Measurements from ENCODE around the gene BMP2K. TPM values are rescaled to one million over a fixed set of nuclear protein-coding genes. Genes with fewer than 3 reads are reported as not detected.
A peak's percentile ranks its signal among the peaks of the same experiment; 100 is the strongest.

The BMP2K gene
- polyA plus RNA-seq, 2 of the 4 experiments (the other 2 are of a cell fraction), result 9.9 to 19.7 TPM

DNA sequence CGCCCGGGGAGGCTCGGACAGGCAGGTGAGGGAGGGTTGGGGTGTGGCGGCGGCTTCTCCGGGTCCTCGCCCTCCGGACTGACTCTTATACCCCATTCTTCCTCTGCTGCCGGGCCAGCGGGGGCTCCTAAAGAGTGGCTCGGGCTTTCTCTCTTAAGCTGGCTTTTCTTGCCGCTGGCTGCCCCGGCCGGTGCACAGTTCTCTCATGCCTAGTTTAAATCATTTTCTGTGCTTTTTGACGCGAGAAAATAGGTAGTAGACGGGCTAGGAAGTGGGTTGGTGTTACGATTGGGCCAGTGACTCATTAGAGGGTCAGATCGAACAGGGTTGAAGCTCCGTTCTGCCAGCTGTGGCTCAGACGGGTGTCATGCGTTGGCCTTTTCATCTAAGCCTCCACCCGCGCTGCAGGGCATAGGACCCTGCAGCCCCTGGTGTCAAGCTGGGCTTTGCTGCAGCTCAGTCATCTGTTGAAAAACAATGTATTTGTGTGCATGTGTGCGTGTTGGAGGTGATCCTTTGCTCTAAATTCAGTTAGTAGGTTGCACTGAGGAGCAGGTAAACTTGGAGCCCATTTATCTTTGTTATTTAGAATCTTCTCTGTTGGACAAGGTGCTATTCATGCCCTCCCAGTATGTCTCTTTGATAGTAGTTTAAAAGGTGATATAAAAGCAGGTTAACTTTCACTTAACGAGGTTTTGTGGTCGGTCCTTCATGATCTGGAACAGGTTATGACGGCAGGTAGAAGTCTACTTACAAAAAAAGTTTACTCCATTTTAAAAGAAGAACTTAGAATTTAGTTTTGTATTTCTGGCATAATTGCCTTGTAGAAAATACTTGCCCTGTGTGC is 802 bp downstream of the BMP2K start (continued):
- TF ChIP-seq HOXB13 (CRISPR knock-in tag; IDR thresholded peaks at IDR 0.05; ENCODE audit: low read depth) (no peak), ESRRA (IDR thresholded peaks at IDR 0.05; ENCODE audit: borderline replicate concordance, low read length) (no peak)

DNA sequence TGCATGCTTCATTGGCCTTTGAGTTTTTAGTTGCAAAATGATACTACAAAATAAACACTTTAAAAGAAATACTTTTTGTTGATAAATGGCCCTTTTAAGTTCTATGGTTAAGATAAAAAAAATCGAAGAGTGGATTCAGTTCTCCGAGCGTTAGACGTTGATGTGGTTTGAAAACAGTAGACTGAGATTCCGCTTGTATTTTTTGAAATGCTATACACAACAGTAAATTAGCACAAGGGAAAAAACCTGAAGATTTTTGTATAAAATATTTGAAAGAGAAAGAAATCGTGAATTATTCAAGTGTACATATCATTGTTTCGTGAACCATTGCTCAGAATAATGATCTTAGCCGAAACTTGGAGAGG is 1.4 kb downstream of the BMP2K start:
- no peak for ATAC-seq
- peaks cover 18% of the 10 kb centered on the region; the same call in 2 of the 3 replicates for H3K4me1 ChIP-seq
- H3K4me2 ChIP-seq, result peak overlapping the region; percentile 73
- ChIA-PET POLR2A (no interaction called here), CTCF (no interaction called here)
- WGBS (ENCODE audit: missing lambda C conversion rate), result 79% methylated on average over 8 of the region's 8 CpGs
- no peak for FAIRE-seq
- H3K4me3 ChIP-seq, result peak overlapping the region; percentile 64
- no peaks in the 10 kb centered on the region for H3K9me3 ChIP-seq
- H3K27ac ChIP-seq, result no peak overlapping the region
- no peak for DNase-seq (ENCODE audit: low read depth in 1 of 2, low spot score in 1 of 2)
- TF ChIP-seq CEBPB (IDR thresholded peaks at IDR 0.05) (no peak), FOSB (CRISPR knock-in tag; IDR thresholded peaks at IDR 0.05) (no peak), RARB (CRISPR knock-in tag; IDR thresholded peaks at IDR 0.05) (no peak), ZFP36 (IDR thresholded peaks at IDR 0.05; ENCODE audit: borderline replicate concordance, partially characterized antibody) (no peak), ZSCAN20 (CRISPR knock-in tag; IDR thresholded peaks at IDR 0.05) (no peak), PBX3 (IDR thresholded peaks at IDR 0.05) (no peak), POLR2AphosphoS2 (conservative IDR thresholded peaks at IDR 0.05; ENCODE audit: low read length) (no peak), ZNF302 (CRISPR knock-in tag; IDR thresholded peaks at IDR 0.05) (no peak), TFCP2L1 (CRISPR knock-in tag; IDR thresholded peaks at IDR 0.05) (no peak), NR3C1 (IDR thresholded peaks at IDR 0.05) (no peak), MAFK (IDR thresholded peaks at IDR 0.05; ENCODE audit: partially characterized antibody) (no peak), SREBF2 (IDR thresholded peaks at IDR 0.05) (no peak), RFX5 (IDR thresholded peaks at IDR 0.05) (no peak), RCOR1 (IDR thresholded peaks at IDR 0.05; ENCODE audit: low read depth, low read length) (no peak), JUN (IDR thresholded peaks at IDR 0.05) (no peak), HDAC2 (IDR thresholded peaks at IDR 0.05) (no peak), REST (IDR thresholded peaks at IDR 0.05) (no peak)
- TF ChIP-seq, protein P1, sequence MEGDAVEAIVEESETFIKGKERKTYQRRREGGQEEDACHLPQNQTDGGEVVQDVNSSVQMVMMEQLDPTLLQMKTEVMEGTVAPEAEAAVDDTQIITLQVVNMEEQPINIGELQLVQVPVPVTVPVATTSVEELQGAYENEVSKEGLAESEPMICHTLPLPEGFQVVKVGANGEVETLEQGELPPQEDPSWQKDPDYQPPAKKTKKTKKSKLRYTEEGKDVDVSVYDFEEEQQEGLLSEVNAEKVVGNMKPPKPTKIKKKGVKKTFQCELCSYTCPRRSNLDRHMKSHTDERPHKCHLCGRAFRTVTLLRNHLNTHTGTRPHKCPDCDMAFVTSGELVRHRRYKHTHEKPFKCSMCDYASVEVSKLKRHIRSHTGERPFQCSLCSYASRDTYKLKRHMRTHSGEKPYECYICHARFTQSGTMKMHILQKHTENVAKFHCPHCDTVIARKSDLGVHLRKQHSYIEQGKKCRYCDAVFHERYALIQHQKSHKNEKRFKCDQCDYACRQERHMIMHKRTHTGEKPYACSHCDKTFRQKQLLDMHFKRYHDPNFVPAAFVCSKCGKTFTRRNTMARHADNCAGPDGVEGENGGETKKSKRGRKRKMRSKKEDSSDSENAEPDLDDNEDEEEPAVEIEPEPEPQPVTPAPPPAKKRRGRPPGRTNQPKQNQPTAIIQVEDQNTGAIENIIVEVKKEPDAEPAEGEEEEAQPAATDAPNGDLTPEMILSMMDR (IDR thresholded peaks at IDR 0.05), result no peak

All from A549 (cell line).